NCI-H2107 treated with DMSO at 0.1 percent for 48 hours (cell line): ENCODE data around the gene KLK10.
"Not testable (repeated sequence)": the region's sequence is repeated elsewhere in the genome, so short reads cannot be mapped to it uniquely, and the experiment has no call there.

ENCODE experiments used
- DNase-seq: peaks from one replicate; lab custom pipeline; 2025; ENCODE audit not compliant: unreplicated experiment; lab: John Stamatoyannopoulos, UW

Gene KLK10

DNA sequence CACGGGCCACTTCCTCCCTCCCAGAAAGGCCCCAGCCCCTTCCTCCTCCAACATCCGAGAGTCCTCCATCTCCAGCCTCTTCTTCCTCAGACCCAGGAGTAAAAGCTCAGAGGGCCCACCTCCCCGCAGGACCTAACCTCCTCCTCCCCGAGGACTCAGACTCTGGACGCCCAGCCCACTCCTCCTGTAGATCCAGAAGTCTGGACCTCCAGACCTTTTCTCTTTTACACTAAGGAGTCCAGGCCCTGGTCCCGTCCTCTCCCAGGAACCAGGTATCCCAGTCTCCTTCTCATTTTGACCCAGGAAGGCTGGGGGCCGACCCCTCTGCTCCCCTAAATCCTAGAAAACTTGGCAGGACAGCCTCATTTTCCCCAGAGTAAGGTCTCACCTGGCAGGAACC, 16.2 kb downstream of the KLK10 start:
- no peak for DNase-seq

- DNase-seq = no peak
Observed at GRCh38 chr19:51002542-51003311, 16.8 kb downstream of the KLK10 start.

- DNase-seq = no peak
Observed at GRCh38 chr19:51002089-51002532, 17.4 kb downstream of the KLK10 start.

- no peak for DNase-seq
Observed at GRCh38 chr19:51001515-51001914, 18.0 kb downstream of the KLK10 start, which contains the start of gene KLK8. KLK8 (minus strand) TSS chr19:51001604; CDS start chr19:51001167, 437 bp downstream.

- no peak for DNase-seq
Observed at GRCh38 chr19:51000981-51001380, 18.5 kb downstream of the KLK10 start.

DNA sequence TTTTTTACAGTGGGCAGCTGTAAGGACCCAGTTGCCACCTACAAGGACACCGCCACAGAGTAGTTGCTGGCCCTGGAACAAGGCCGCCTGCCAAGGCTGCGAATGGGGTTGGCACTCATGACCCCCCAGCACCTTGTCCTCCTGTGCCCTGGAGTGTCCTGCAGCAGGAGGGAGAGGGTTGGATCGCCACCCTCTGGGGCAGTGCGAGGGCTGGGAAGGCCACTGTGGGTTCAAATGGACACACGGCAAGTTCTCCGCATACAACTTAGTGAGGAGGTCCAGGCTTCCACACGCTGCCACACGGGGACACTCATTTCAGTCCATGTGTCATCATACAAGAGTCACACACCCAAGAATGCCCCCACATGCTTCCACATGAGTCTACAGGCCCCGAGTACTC, 19.1 kb downstream of the KLK10 start:
- DNase-seq = no peak

DNA sequence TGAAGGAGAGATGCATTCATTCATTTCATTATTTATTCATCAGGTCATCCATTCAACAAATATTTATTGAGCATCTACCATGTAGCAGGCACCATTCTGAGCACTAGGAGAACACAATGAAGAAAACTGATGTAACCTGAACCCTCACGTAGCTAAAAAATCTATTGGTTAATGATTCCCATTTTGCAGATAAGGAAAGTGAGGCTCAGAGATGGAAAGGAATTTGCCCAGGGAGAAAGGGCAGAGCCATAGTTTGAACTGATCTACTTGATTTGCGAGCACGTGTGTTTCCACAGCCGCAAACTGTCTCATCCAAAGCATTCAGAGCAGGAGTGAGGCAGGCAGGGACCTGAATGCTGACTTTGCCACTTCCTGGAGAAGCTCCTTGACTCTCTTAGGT, 20.8 kb downstream of the KLK10 start:
- DNase-seq = no peak

DNA sequence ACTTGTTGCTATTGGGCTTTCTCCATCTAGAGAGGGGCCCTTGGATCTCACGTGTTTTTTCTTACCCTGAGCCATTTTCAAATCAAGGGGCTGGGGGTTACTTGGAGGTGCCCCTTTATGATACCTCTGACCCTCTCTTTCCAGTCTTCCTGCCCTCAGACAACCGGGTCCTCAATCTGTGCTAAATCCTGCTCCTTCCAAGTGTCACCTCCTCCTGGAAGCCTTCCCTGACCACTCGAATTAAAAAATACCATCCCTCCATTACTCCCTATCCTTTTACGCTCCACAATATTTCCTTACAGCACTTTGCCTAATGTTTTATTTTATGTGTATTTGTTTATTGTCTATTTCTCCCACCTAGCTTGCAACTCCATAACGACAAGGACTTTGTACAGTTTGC, 21.4 kb downstream of the KLK10 start:
- DNase-seq = no peak

DNA sequence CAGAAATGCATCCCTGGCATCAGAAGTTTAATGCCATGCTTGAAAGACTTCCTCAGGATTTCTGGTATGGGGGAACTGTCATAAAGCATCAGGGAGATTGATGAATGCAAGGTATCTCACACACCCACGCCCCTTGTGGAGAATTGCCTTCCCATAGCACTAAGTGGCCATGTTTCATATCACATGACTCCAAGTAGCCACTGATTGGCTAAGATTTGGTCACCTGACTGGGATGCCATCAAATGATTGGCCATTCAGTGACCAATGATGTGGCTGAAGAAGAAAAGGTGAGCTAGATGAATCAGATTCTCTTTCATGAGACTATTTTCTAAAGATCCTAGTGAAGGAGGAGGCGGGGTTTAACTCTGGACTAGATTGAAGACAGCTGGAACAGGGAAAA, 25.4 kb downstream of the KLK10 start:
- no peak for DNase-seq

- no peak for DNase-seq
Observed at GRCh38 chr19:50992666-50993035, 26.9 kb downstream of the KLK10 start.

DNA sequence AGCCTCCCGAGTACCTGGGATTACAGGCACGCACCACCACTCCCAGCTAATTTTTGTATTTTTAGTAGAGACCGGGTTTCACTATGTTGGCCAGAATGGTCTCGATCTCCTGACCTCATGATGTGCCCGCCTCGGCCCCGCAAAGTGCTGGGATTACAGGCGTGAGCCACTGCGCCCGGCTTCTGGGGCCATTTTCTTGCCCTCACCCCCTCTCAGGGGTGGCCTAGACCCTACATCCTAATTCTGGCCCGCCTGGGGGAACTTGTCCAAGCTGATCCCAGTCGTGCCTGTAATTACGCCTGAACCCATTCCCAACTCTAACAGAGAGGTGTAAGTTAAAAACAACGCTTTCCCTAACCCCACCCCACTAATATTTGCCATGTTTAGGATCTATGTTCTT, 35.1 kb downstream of the KLK10 start:
- DNase-seq = not testable (repeated sequence)

DNA sequence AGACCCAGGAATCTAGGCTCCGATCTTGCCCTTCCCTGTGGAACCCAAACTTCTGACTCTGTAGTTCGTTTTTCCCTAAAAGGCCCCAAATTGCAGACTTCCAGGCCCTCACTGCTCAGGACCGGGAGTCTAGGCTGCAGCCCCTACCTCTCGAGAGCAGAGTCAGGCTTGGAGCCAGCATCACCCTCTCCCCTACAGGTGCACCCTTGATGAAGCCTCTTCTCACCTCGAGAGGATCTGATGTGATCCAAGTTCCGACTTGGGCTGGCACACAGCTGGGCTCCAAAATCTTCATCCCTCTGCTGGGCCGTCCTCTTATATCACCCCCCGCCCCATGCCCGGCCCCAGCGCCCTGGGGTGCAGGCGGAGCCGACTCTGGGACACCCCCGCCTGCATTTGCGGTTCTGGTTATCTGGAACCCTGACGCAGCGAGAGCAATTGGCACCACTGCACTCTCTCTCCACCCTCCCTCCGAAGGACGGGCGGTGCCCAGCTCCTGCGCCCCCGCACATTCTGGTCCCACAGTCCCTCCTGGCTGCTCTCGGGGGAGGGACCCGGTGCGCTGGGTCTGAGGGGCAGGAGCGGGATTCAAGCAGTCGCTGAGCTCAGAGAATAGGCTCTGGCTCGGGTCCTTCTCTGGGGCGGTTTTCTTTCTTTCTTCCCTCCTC, 35.8 kb downstream of the KLK10 start, which contains the start of gene KLK7:
Gene KLK7, minus strand, starts transcription at position 293 of the 668 bp plus-strand sequence. CDS start 1,518 bp downstream, outside the sequence.
- DNase-seq = no peak

GRCh38 chr19:50982186-50982585, 37.3 kb downstream of the KLK10 start:
- no peak for DNase-seq

DNA sequence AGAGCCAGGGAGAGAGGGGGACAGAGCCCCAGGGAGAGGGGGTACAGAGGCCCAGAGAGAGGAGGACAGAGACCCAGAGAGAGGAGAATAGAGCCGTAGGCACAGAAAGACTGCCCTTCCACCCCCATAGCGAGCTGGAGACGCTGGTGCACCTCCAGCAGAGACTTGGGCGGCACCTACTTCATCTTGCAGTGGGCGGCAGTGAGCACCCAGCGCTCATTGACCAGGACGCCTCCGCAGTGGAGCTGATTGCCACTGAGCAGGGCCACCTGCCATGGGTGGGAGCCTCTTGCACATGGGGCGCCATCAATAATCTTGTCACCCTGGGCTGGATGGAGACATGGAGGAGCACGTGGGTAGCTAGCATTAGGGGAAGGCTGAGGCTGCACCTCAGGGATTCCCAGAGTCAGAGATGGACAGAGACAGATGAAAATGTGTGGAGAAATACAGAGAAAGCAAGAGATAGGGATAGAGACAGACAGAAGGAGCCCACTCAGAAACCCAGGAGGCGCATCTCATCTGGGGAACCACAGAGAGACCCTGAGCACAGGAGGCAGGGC, 37.8 kb downstream of the KLK10 start:
- DNase-seq = no peak

DNA sequence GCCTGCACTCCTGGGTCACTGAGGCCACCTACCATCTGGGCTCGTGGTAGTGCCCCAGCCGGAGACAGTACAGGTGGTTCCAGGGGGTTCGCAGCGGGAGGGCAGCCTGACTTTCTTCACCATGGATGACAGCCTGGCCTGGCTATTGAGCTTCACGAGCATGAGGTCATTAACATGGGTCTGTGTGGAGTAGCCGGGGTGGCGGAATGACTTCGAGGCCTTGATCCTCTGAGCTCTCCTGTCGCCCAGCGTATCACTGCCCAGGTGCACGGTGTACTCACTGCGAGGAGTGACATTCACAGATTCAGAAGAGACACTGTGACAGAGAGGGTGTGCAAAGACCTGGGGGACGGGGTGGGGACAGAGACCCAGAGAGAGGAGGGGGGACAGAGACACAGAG, 39.3 kb downstream of the KLK10 start:
- no peak for DNase-seq

DNA sequence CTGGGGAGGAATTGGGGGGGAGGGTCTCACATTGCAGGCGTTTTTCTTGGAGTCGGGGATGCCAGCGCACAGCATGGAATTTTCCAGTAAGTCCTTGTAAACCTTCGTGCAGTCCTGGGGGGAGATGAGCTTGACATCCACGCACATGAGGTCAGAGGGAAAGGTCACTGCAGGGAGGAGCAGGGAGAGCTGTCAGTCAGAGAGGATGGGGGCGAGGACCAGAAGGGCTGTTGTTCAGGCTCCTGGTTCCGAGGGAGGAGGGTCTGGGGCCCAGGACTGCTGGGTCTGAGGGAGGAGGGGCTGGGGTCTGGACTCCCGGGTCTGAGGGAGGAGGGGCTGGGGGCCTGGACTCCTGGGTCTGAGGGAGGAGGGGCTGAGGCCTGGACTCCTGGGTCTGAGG, 39.8 kb downstream of the KLK10 start:
- no peak for DNase-seq

GRCh38 chr19:50978772-50979390, 40.6 kb downstream of the KLK10 start:
- DNase-seq = no peak

- DNase-seq = no peak
Observed at GRCh38 chr19:50977626-50978025, 41.9 kb downstream of the KLK10 start.

- no peak for DNase-seq
Observed at GRCh38 chr19:50975766-50976165, 43.7 kb downstream of the KLK10 start.

GRCh38 chr19:50974702-50975556, 44.6 kb downstream of the KLK10 start:
- no peak for DNase-seq
